Measurements from ENCODE around the gene THAP8. TPM values are rescaled to one million over a fixed set of nuclear protein-coding genes. Genes with fewer than 3 reads are reported as not detected.

THAP8 gene
- total and polyA plus RNA-seq, 2 of the 13 experiments (the other 11 are each of a cell fraction or from before 2014, with no cell fraction given), result 1.7 to 3.7 TPM

DNA sequence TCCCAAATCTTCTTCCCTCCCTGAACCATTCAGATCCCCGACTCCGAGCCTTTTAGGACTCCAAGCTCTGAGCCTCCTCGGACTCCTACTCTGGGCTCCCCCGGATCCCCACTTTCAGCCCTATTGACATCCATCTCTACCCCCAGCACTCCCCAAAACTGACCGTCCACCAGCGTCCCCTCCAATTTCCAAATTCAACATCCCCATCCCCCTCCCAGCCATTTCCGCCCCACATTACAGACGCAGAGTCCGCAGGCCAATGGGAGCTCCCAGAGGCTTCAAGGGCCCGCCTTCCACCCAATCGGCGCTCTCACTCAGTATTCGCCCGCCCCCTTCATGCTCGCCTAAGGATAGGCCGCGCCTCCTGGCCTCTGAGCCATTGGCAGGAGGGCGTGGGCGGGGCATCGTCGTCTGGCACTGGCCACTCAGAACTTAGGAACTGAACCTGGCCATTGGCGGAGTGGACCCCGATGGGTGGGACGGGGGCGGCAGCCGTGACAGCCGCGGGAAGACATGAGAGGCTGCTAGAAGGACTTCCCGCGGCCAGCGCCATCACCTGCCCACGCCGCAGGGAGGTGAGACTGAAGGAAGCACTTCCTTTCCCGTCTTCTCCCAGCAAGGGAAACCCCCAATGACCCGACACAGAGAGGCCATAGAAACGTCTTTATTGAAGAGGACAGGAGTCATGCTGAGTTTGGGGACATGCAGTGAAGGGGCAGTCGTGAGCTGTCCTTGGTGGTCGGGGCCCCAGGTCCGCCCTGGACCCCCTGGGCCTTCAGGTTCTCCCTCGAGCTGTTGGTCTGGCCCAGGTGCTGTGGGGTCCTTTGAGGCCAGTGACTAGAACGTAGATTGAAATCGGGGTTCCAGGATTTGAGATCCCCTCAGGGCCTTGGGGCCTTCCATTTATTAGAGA, 39.8 kb downstream of the THAP8 start, which contains the start of gene ALKBH6 (continued):
- TF ChIP-seq ZBTB1 (CRISPR knock-in tag; IDR thresholded peaks at IDR 0.05; ENCODE audit: borderline replicate concordance), result no peak
- TF ChIP-seq ZSCAN20 (CRISPR knock-in tag; IDR thresholded peaks at IDR 0.05; ENCODE audit: borderline replicate concordance), result no peak
- peak; percentile 55 for TF ChIP-seq PCBP2 (optimal IDR thresholded peaks at IDR 0.05; ENCODE audit: low read depth, low read length, poor library complexity, severe bottlenecking)
- TF ChIP-seq, protein P1, sequence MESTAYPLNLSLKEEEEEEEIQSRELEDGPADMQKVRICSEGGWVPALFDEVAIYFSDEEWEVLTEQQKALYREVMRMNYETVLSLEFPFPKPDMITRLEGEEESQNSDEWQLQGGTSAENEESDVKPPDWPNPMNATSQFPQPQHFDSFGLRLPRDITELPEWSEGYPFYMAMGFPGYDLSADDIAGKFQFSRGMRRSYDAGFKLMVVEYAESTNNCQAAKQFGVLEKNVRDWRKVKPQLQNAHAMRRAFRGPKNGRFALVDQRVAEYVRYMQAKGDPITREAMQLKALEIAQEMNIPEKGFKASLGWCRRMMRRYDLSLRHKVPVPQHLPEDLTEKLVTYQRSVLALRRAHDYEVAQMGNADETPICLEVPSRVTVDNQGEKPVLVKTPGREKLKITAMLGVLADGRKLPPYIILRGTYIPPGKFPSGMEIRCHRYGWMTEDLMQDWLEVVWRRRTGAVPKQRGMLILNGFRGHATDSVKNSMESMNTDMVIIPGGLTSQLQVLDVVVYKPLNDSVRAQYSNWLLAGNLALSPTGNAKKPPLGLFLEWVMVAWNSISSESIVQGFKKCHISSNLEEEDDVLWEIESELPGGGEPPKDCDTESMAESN (CRISPR knock-in tag; conservative IDR thresholded peaks at IDR 0.05), result 0 out of 2 replicates have a peak, but pooled peaks have one; percentile 57
- TF ChIP-seq, protein P2, sequence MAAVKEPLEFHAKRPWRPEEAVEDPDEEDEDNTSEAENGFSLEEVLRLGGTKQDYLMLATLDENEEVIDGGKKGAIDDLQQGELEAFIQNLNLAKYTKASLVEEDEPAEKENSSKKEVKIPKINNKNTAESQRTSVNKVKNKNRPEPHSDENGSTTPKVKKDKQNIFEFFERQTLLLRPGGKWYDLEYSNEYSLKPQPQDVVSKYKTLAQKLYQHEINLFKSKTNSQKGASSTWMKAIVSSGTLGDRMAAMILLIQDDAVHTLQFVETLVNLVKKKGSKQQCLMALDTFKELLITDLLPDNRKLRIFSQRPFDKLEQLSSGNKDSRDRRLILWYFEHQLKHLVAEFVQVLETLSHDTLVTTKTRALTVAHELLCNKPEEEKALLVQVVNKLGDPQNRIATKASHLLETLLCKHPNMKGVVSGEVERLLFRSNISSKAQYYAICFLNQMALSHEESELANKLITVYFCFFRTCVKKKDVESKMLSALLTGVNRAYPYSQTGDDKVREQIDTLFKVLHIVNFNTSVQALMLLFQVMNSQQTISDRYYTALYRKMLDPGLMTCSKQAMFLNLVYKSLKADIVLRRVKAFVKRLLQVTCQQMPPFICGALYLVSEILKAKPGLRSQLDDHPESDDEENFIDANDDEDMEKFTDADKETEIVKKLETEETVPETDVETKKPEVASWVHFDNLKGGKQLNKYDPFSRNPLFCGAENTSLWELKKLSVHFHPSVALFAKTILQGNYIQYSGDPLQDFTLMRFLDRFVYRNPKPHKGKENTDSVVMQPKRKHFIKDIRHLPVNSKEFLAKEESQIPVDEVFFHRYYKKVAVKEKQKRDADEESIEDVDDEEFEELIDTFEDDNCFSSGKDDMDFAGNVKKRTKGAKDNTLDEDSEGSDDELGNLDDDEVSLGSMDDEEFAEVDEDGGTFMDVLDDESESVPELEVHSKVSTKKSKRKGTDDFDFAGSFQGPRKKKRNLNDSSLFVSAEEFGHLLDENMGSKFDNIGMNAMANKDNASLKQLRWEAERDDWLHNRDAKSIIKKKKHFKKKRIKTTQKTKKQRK (IDR thresholded peaks at IDR 0.05; ENCODE audit: low read length), result peak; percentile 51; the same call in 1 of the 2 replicates
- 0 out of 2 replicates have a peak, but pooled peaks have one; percentile 25 for TF ChIP-seq ZNF772 (CRISPR knock-in tag; IDR thresholded peaks at IDR 0.05)
- peak; percentile 39 for TF ChIP-seq ZNF883 (CRISPR knock-in tag; IDR thresholded peaks at IDR 0.05; ENCODE audit: not compliant biosample characterization)
- TF ChIP-seq GABPB1 (CRISPR knock-in tag; IDR thresholded peaks at IDR 0.05), result peak; percentile 87
- no peak; the same call in 1 of the 2 replicates for TF ChIP-seq ZNF33B (CRISPR knock-in tag; IDR thresholded peaks at IDR 0.05)
- TF ChIP-seq YY1 (IDR thresholded peaks at IDR 0.05; ENCODE audit: insufficient read depth, insufficient replicate concordance, low read depth, low read length), result peak; percentile 56
- TF ChIP-seq, protein P3, sequence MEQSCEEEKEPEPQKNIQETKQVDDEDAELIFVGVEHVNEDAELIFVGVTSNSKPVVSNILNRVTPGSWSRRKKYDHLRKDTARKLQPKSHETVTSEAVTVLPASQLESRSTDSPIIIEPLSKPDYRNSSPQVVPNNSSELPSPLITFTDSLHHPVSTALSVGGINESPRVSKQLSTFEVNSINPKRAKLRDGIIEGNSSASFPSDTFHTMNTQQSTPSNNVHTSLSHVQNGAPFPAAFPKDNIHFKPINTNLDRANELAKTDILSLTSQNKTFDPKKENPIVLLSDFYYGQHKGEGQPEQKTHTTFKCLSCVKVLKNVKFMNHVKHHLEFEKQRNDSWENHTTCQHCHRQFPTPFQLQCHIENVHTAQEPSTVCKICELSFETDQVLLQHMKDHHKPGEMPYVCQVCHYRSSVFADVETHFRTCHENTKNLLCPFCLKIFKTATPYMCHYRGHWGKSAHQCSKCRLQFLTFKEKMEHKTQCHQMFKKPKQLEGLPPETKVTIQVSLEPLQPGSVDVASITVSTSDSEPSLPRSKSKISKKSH (CRISPR knock-in tag; IDR thresholded peaks at IDR 0.05; ENCODE audit: borderline replicate concordance), result 0 out of 2 replicates have a peak, but pooled peaks have one; percentile 35
- TF ChIP-seq, protein P4, sequence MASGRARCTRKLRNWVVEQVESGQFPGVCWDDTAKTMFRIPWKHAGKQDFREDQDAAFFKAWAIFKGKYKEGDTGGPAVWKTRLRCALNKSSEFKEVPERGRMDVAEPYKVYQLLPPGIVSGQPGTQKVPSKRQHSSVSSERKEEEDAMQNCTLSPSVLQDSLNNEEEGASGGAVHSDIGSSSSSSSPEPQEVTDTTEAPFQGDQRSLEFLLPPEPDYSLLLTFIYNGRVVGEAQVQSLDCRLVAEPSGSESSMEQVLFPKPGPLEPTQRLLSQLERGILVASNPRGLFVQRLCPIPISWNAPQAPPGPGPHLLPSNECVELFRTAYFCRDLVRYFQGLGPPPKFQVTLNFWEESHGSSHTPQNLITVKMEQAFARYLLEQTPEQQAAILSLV (CRISPR knock-in tag; IDR thresholded peaks at IDR 0.05; ENCODE audit: borderline replicate concordance), result no peak
- peak; percentile 77 for TF ChIP-seq CREB1 (IDR thresholded peaks at IDR 0.05)
- TF ChIP-seq CREB1 (CRISPR knock-in tag; IDR thresholded peaks at IDR 0.05), result peak; percentile 92
- TF ChIP-seq, protein P5, sequence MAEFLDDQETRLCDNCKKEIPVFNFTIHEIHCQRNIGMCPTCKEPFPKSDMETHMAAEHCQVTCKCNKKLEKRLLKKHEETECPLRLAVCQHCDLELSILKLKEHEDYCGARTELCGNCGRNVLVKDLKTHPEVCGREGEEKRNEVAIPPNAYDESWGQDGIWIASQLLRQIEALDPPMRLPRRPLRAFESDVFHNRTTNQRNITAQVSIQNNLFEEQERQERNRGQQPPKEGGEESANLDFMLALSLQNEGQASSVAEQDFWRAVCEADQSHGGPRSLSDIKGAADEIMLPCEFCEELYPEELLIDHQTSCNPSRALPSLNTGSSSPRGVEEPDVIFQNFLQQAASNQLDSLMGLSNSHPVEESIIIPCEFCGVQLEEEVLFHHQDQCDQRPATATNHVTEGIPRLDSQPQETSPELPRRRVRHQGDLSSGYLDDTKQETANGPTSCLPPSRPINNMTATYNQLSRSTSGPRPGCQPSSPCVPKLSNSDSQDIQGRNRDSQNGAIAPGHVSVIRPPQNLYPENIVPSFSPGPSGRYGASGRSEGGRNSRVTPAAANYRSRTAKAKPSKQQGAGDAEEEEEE (CRISPR knock-in tag; IDR thresholded peaks at IDR 0.05; ENCODE audit: borderline replicate concordance), result 0 out of 2 replicates have a peak, but pooled peaks have one; percentile 33
